ENCODE measurements around the gene NUDT12.

NUDT12 gene

GRCh38 chr5:103589357-103589756 is 26.8 kb upstream of the NUDT12 start:
- TF ChIP-seq ISL1 (CRISPR knock-in tag; IDR thresholded peaks at IDR 0.05) = no peak
- TF ChIP-seq TOX (CRISPR knock-in tag; IDR thresholded peaks at IDR 0.05; ENCODE audit: borderline replicate concordance) = no peak
- TF ChIP-seq ZNF8 (CRISPR knock-in tag; IDR thresholded peaks at IDR 0.05) = no peak
- no peak for TF ChIP-seq BACH2 (CRISPR knock-in tag; IDR thresholded peaks at IDR 0.05; ENCODE audit: borderline replicate concordance)
- no peak for TF ChIP-seq PATZ1 (CRISPR knock-in tag; IDR thresholded peaks at IDR 0.05; ENCODE audit: borderline replicate concordance)
- TF ChIP-seq ESRRG (CRISPR knock-in tag; IDR thresholded peaks at IDR 0.05) = no peak
- no peak for TF ChIP-seq SNAI2 (CRISPR knock-in tag; IDR thresholded peaks at IDR 0.05)
- no peak for TF ChIP-seq ZFP30 (CRISPR knock-in tag; IDR thresholded peaks at IDR 0.05)
- no peak for TF ChIP-seq PPARA (CRISPR knock-in tag; IDR thresholded peaks at IDR 0.05; ENCODE audit: borderline replicate concordance)
- no peak for TF ChIP-seq GLIS3 (CRISPR knock-in tag; IDR thresholded peaks at IDR 0.05)
- TF ChIP-seq ZC3H10 (CRISPR knock-in tag; IDR thresholded peaks at IDR 0.05) = no peak
- no peak for TF ChIP-seq CSRNP3 (CRISPR knock-in tag; IDR thresholded peaks at IDR 0.05)
- no peak for TF ChIP-seq TCF4 (CRISPR knock-in tag; IDR thresholded peaks at IDR 0.05; ENCODE audit: borderline replicate concordance)
- TF ChIP-seq RARB (CRISPR knock-in tag; IDR thresholded peaks at IDR 0.05) = no peak
- TF ChIP-seq CSDC2 (CRISPR knock-in tag; IDR thresholded peaks at IDR 0.05) = no peak
- no peak for TF ChIP-seq POU6F1 (CRISPR knock-in tag; IDR thresholded peaks at IDR 0.05; ENCODE audit: borderline replicate concordance, low read depth)
- ATAC-seq = peak; percentile 56

GRCh38 chr5:103587185-103587748 is 24.7 kb upstream of the NUDT12 start:
- TF ChIP-seq TCF4 (CRISPR knock-in tag; IDR thresholded peaks at IDR 0.05; ENCODE audit: borderline replicate concordance) = no peak
- no peak for TF ChIP-seq ZNF565 (CRISPR knock-in tag; conservative IDR thresholded peaks at IDR 0.05; ENCODE audit: low read depth)
- no peak for TF ChIP-seq TOX (CRISPR knock-in tag; IDR thresholded peaks at IDR 0.05; ENCODE audit: borderline replicate concordance)
- no peak for TF ChIP-seq GLIS3 (CRISPR knock-in tag; IDR thresholded peaks at IDR 0.05)
- TF ChIP-seq ZNF8 (CRISPR knock-in tag; IDR thresholded peaks at IDR 0.05) = no peak
- TF ChIP-seq ZFP30 (CRISPR knock-in tag; IDR thresholded peaks at IDR 0.05) = no peak
- no peak for TF ChIP-seq CSRNP3 (CRISPR knock-in tag; IDR thresholded peaks at IDR 0.05)
- no peak for TF ChIP-seq SNAI2 (CRISPR knock-in tag; IDR thresholded peaks at IDR 0.05)
- no peak for TF ChIP-seq BACH2 (CRISPR knock-in tag; IDR thresholded peaks at IDR 0.05; ENCODE audit: borderline replicate concordance)
- TF ChIP-seq ZFP3 (CRISPR knock-in tag; IDR thresholded peaks at IDR 0.05) = no peak
- TF ChIP-seq CREB5 (CRISPR knock-in tag; IDR thresholded peaks at IDR 0.05; ENCODE audit: low read depth) = no peak
- TF ChIP-seq RARB (CRISPR knock-in tag; IDR thresholded peaks at IDR 0.05) = no peak
- ATAC-seq = peak; percentile 87

- ATAC-seq = peak; percentile 75
- no peak for TF ChIP-seq TCF4 (CRISPR knock-in tag; IDR thresholded peaks at IDR 0.05; ENCODE audit: borderline replicate concordance)
- TF ChIP-seq ARNTL (CRISPR knock-in tag; IDR thresholded peaks at IDR 0.05; ENCODE audit: borderline replicate concordance, low read depth) = no peak
- TF ChIP-seq ZC3H10 (CRISPR knock-in tag; IDR thresholded peaks at IDR 0.05) = no peak
- TF ChIP-seq PPARA (CRISPR knock-in tag; IDR thresholded peaks at IDR 0.05; ENCODE audit: borderline replicate concordance) = no peak
- no peak for TF ChIP-seq ZFP3 (CRISPR knock-in tag; IDR thresholded peaks at IDR 0.05)
Observed at GRCh38 chr5:103582364-103582763, 19.8 kb upstream of the NUDT12 start.
